Caco-2 (cell line): ENCODE data around the gene RNF111. TPM values are rescaled to one million over a fixed set of nuclear protein-coding genes. Genes with fewer than 3 reads are reported as not detected.
A peak's percentile ranks its signal among the peaks of the same experiment; 100 is the strongest.

Source experiments
- Bru-seq: library from RNA; stranded (reverse); fragments of 400-500 nt; gene quantifications from one replicate; lab custom pipeline; 2021; lab: Mats Ljungman, UMichigan
- BruChase-seq, 2 experiments: library from RNA; stranded (reverse); fragments of 400-500 nt; gene quantifications; one replicate each; lab custom pipeline; 2021; lab: Mats Ljungman, UMichigan
- BruUV-seq: library from RNA; stranded (reverse); fragments of 400-500 nt; replicated peaks from 2 replicates; lab custom pipeline; 2021; lab: Mats Ljungman, UMichigan
- CTCF ChIA-PET: fragments of 300-600 bp; sonication (Branson Sonifier 250); formaldehyde crosslinking; loops from one replicate; lab custom pipeline; 2022; ENCODE audit warnings: antibody characterized with exemption; lab: Charles Lee
- POLR2A ChIA-PET: fragments of 300-600 bp; sonication (Branson Sonifier 250); formaldehyde crosslinking; loops from one replicate; lab custom pipeline; 2022; ENCODE audit warnings: antibody characterized with exemption; lab: Charles Lee
- DNase-seq, 2 experiments: peaks; one replicate each; pipeline versions ENCODE4 v3.0.0 to v3.0.0-alpha.2; 2020 to 2022
- H3K27me3 ChIP-seq: replicated peaks from 2 replicates; pipeline ENCODE4 v1.6.0; 2011; ENCODE audit warnings: low read length; ENCODE audit not compliant: control insufficient read depth, insufficient read depth
- H3K36me3 ChIP-seq: 2 replicates; pipeline ENCODE4 v1.5.1; 2011; ENCODE audit warnings: low read length; ENCODE audit not compliant: control insufficient read depth, insufficient read depth
- H3K4me1 ChIP-seq: fragments of 250-450 bp; sonication (Bioruptor Pico); 2 replicates; pipeline ENCODE4 v1.5.1; 2020; ENCODE audit warnings: mild to moderate bottlenecking
- H3K4me3 ChIP-seq: 2 replicates; pipeline ENCODE4 v1.5.1; 2011; ENCODE audit warnings: low read depth, mild to moderate bottlenecking, control low read depth, low read length
- H3K9me3 ChIP-seq: fragments of 250-450 bp; sonication (Bioruptor Pico); 2 replicates; pipeline ENCODE4 v1.5.1; 2020; ENCODE audit warnings: mild to moderate bottlenecking, moderate library complexity
- H3K27ac Mint-ChIP-seq: one replicate; pipeline ENCODE4 v1.8.0; 2022; ENCODE audit warnings: mixed read lengths; ENCODE audit not compliant: unreplicated experiment
- H3K27me3 Mint-ChIP-seq: one replicate; pipeline ENCODE4 v1.8.0; 2022; ENCODE audit warnings: mixed read lengths; ENCODE audit not compliant: insufficient read depth, unreplicated experiment
- H3K36me3 Mint-ChIP-seq: one replicate; pipeline ENCODE4 v1.8.0; 2022; ENCODE audit warnings: mild to moderate bottlenecking, mixed read lengths; ENCODE audit not compliant: insufficient read depth, unreplicated experiment
- H3K4me1 Mint-ChIP-seq: one replicate; pipeline ENCODE4 v1.8.0; 2022; ENCODE audit warnings: low read depth, mixed read lengths; ENCODE audit not compliant: unreplicated experiment
- H3K4me3 Mint-ChIP-seq: one replicate; pipeline ENCODE4 v1.8.0; 2022; ENCODE audit warnings: mild to moderate bottlenecking, moderate library complexity, mixed read lengths; ENCODE audit not compliant: unreplicated experiment
- H3K9me3 Mint-ChIP-seq: one replicate; pipeline ENCODE4 v1.8.0; 2022; ENCODE audit warnings: mixed read lengths; ENCODE audit not compliant: unreplicated experiment
- CTCF ChIP-seq, 2 experiments: fragments of 200-600 bp in 1 of 2; IDR thresholded peaks; 1 replicate in 1 of 2; 2 replicates in 1 of 2; pipeline versions ENCODE4 v1.5.1 to v1.8.0; 2011 to 2022; ENCODE audit warnings: antibody characterized with exemption in 1 of 2, control low read depth in 1 of 2, inconsistent platforms in 1 of 2, low read depth in 1 of 2, low read length in 1 of 2, mild to moderate bottlenecking in 1 of 2, moderate library complexity in 1 of 2; ENCODE audit not compliant: insufficient read depth in 1 of 2, severe bottlenecking in 1 of 2, unreplicated experiment in 1 of 2
- intact Hi-C: fragments of 100-400 bp; cut with micrococcal nuclease; formaldehyde crosslinking; loops from one replicate; pipeline ENCODE4 v1.10.0; 2022; ENCODE audit not compliant: unreplicated experiment
- long read RNA-seq: library from polyadenylated mRNA; stranded (forward); transcript quantifications from one replicate; pipeline ENCODE4 v2.0.0, GENCODE V29; 2022
- total RNA-seq: library from RNA; stranded (reverse); gene quantifications from 2 replicates; pipeline ENCODE4 v1.2.3, GENCODE V29; 2022

The RNF111 gene
- total RNA-seq (26.1 and 30.5 TPM in 2 replicates), Bru-seq, nascent RNA (percentile 83 among the genes with signal in this experiment), BruChase-seq, experiment 1, labeled RNA remaining after a 2-hour chase (percentile 82 among the genes with signal in this experiment), BruChase-seq, experiment 2, labeled RNA remaining after a 6-hour chase (percentile 74 among the genes with signal in this experiment)
- long read RNA-seq, full-length matches to known transcripts = 6 of 33 reads
- long read RNA-seq, partial matches to known transcripts = 4 of 33 reads
- long read RNA-seq, other reads (novel, unspliced or antisense) = 23 of 33 reads

GRCh38 chr15:58987491-58988005, at the start of gene RNF111:
RNF111 (plus strand) TSS chr15:58987663; CDS start chr15:59030823, 43,160 bp downstream.
- H3K4me1 Mint-ChIP-seq = no peaks in the 10 kb centered on the region
- Histone ChIP-seq H3K27me3 (no peaks in the 10 kb centered on the region), H3K4me1 (peaks cover 17% of the 10 kb centered on the region; the same call in 1 of the 2 replicates), H3K36me3 (no peaks in the 10 kb centered on the region), H3K9me3 (no peaks in the 10 kb centered on the region), H3K4me3 (peak within 1 kb of the TSS; percentile 94)
- POLR2A ChIA-PET = interaction anchor here (0.6 kb wide), 2 partner anchors 118 to 123 kb away, joined by 3 to 4 read pairs; no protein-coding TSS in a partner anchor
- CTCF ChIA-PET = interaction anchor here (0.6 kb wide), 1 partner anchor 431 kb away, joined by 3 read pairs; no protein-coding TSS in a partner anchor
- intact Hi-C loops = loop anchor here (5.0 kb wide), 1 partner anchor 80 kb away; no protein-coding TSS in a partner anchor
- H3K36me3 Mint-ChIP-seq = peaks cover 20% of the 10 kb centered on the region
- H3K4me3 Mint-ChIP-seq = peak within 1 kb of the TSS; percentile 87
- peaks cover 4% of the 10 kb centered on the region for H3K27me3 Mint-ChIP-seq
- BruUV-seq = TSS peak; percentile 95
- TF ChIP-seq CTCF (IDR thresholded peaks at IDR 0.05; ENCODE audit: insufficient read depth in 1 of 2, low read depth in 1 of 2, low read length in 1 of 2, severe bottlenecking in 1 of 2, unreplicated experiment in 1 of 2) = no peak
- DNase-seq = peak; percentile 89 to 94
- H3K27ac Mint-ChIP-seq = peak within 1 kb of the TSS; percentile 81
- H3K9me3 Mint-ChIP-seq = no peaks in the 10 kb centered on the region

GRCh38 chr15:58947179-58947578, 40.3 kb upstream of the RNF111 start:
- Histone ChIP-seq H3K36me3 (no peaks in the 10 kb centered on the region), H3K27me3 (no peaks in the 10 kb centered on the region), H3K9me3 (no peaks in the 10 kb centered on the region), H3K4me1 (0 out of 2 replicates have a peak, but pooled peaks cover 4% of the 10 kb centered on the region), H3K4me3 (no peak overlapping the region)
- Mint-ChIP-seq H3K4me1 (peaks cover 5% of the 10 kb centered on the region), H3K27me3 (peaks cover 3% of the 10 kb centered on the region), H3K4me3 (no peak overlapping the region), H3K27ac (no peak overlapping the region), H3K36me3 (no peaks in the 10 kb centered on the region), H3K9me3 (no peaks in the 10 kb centered on the region)
- no peak for TF ChIP-seq CTCF (IDR thresholded peaks at IDR 0.05; ENCODE audit: insufficient read depth in 1 of 2, low read depth in 1 of 2, low read length in 1 of 2, severe bottlenecking in 1 of 2, unreplicated experiment in 1 of 2)
- intact Hi-C loops = no loop called here
- POLR2A ChIA-PET = no interaction called here
- no peak for DNase-seq
- BruUV-seq = no TSS peak
- CTCF ChIA-PET = no interaction called here

- no peak overlapping the region for H3K4me3 Mint-ChIP-seq
- BruUV-seq = no TSS peak
Observed at GRCh38 chr15:58951388-58952007, 36.0 kb upstream of the RNF111 start.

More at GRCh38 chr15:58951388-58952007, 36.0 kb upstream of the RNF111 start:
- ChIA-PET CTCF (no interaction called here), POLR2A (interaction anchor here (0.5 kb wide), 1 partner anchor 49 kb away, joined by 8 read pairs; no protein-coding TSS in a partner anchor)
- H3K27me3 Mint-ChIP-seq = peaks cover 3% of the 10 kb centered on the region
- Histone ChIP-seq H3K27me3 (no peaks in the 10 kb centered on the region), H3K4me3 (no peak overlapping the region), H3K4me1 (0 out of 2 replicates have a peak, but pooled peaks cover 4% of the 10 kb centered on the region), H3K9me3 (no peaks in the 10 kb centered on the region), H3K36me3 (no peaks in the 10 kb centered on the region)
- no peak for DNase-seq
- no peak overlapping the region for H3K27ac Mint-ChIP-seq
- no peaks in the 10 kb centered on the region for H3K9me3 Mint-ChIP-seq
- H3K4me1 Mint-ChIP-seq = peaks cover 6% of the 10 kb centered on the region
- no peaks in the 10 kb centered on the region for H3K36me3 Mint-ChIP-seq
- no peak for TF ChIP-seq CTCF (IDR thresholded peaks at IDR 0.05; ENCODE audit: insufficient read depth in 1 of 2, low read depth in 1 of 2, low read length in 1 of 2, severe bottlenecking in 1 of 2, unreplicated experiment in 1 of 2)
- intact Hi-C loops = no loop called here
